Hepatocyte (in vitro differentiated cells): ENCODE results near the gene COA1. TPM values are rescaled to one million over a fixed set of nuclear protein-coding genes. Genes with fewer than 3 reads are reported as not detected.

Source experiments
- DNase-seq: peaks from one replicate; pipeline ENCODE4 v3.0.0-alpha.2; 2016; ENCODE audit warnings: low spot score
- H2AFZ ChIP-seq: fragments of 200-600 bp; sonication (generic); 2 replicates; pipeline ENCODE4 v1.6.0; 2016; ENCODE audit warnings: antibody characterized with exemption, mild to moderate bottlenecking
- H3K27ac ChIP-seq: fragments of 200-600 bp; sonication (generic); 2 replicates; pipeline ENCODE4 v1.5.1; 2016; ENCODE audit warnings: mild to moderate bottlenecking
- H3K27me3 ChIP-seq: fragments of 200-600 bp; sonication (generic); 2 replicates; pipeline ENCODE4 v1.6.1; 2016
- H3K36me3 ChIP-seq: fragments of 200-600 bp; sonication (generic); replicated peaks from 2 replicates; pipeline ENCODE4 v1.5.1; 2016; ENCODE audit warnings: low read depth; ENCODE audit not compliant: insufficient read depth
- H3K4me1 ChIP-seq: fragments of 200-600 bp; sonication (generic); 2 replicates; pipeline ENCODE4 v1.5.1; 2016; ENCODE audit warnings: mild to moderate bottlenecking, moderate library complexity; ENCODE audit not compliant: insufficient read depth
- H3K4me2 ChIP-seq: fragments of 200-600 bp; sonication (generic); 2 replicates; pipeline ENCODE4 v1.6.0; 2016
- H3K4me3 ChIP-seq: fragments of 200-600 bp; sonication (generic); 2 replicates; pipeline ENCODE4 v1.5.1; 2016; ENCODE audit warnings: mild to moderate bottlenecking
- H3K79me2 ChIP-seq: fragments of 200-600 bp; sonication (generic); 2 replicates; pipeline ENCODE4 v1.6.0; 2017; ENCODE audit warnings: mild to moderate bottlenecking
- H3K9me2 ChIP-seq: fragments of 200-600 bp; sonication (generic); replicated peaks from 2 replicates; pipeline ENCODE4 v1.6.0; 2017; ENCODE audit warnings: mild to moderate bottlenecking; ENCODE audit not compliant: insufficient read depth
- H3K9me3 ChIP-seq: fragments of 200-600 bp; sonication (generic); 2 replicates; pipeline ENCODE4 v1.5.1; 2016; ENCODE audit warnings: low read depth, mild to moderate bottlenecking
- H4K20me1 ChIP-seq: fragments of 200-600 bp; sonication (generic); 2 replicates; pipeline ENCODE4 v1.6.0; 2016; ENCODE audit warnings: mild to moderate bottlenecking; ENCODE audit not compliant: insufficient read depth, poor library complexity, severe bottlenecking
- CTCF ChIP-seq: fragments of 200-600 bp; sonication (generic); IDR thresholded peaks from 2 replicates; pipeline ENCODE4 v1.5.1; 2016; ENCODE audit warnings: antibody characterized with exemption, mild to moderate bottlenecking; ENCODE audit not compliant: poor library complexity
- EZH2 ChIP-seq: fragments of 200-600 bp; sonication (generic); IDR thresholded peaks from 2 replicates; pipeline ENCODE4 v1.6.1; 2016; ENCODE audit warnings: antibody characterized with exemption, mild to moderate bottlenecking, borderline replicate concordance
- EZH2phosphoT487 ChIP-seq: fragments of 200-600 bp; sonication (generic); IDR thresholded peaks from one replicate; pipeline ENCODE4 v1.6.1; 2018; ENCODE audit warnings: antibody characterized with exemption, mild to moderate bottlenecking, low read depth, moderate library complexity; ENCODE audit not compliant: unreplicated experiment, severe bottlenecking
- WGBS: methylation state at CpG from one replicate; pipeline ENCODE4 v1.1.6; 2016; ENCODE audit warnings: low lambda C conversion rate; ENCODE audit errors: missing lambda C conversion rate; 5-methylcytosine and 5-hydroxymethylcytosine counted together
- polyA plus RNA-seq: library from polyadenylated mRNA; unstranded; fragments of >200 nt; fragmentation: Nextera tagmentation; extraction: Ambion mirVana; gene quantifications from 2 replicates; pipeline ENCODE4 v1.2.1, GENCODE V29; 2016
- total RNA-seq: library from RNA; depleted of rRNA; stranded (reverse); fragments of >200 nt; gene quantifications from 2 replicates; pipeline ENCODE4 v1.2.3, GENCODE V29; 2014

Gene COA1
- total and polyA plus RNA-seq, 2 experiments from 2014 or later: 52.1 to 55.2 TPM

- no peaks in the 10 kb centered on the region for H3K36me3 ChIP-seq
- WGBS: over 99% methylated on average over 4 of the region's 4 CpGs
- H3K27ac ChIP-seq: no peak overlapping the region
- H3K4me2 ChIP-seq: no peak overlapping the region
- H3K27me3 ChIP-seq: no peaks in the 10 kb centered on the region
- TF ChIP-seq EZH2phosphoT487 (no peak), EZH2 (no peak), CTCF (no peak)
- H2AFZ ChIP-seq: no peak overlapping the region
- no peaks in the 10 kb centered on the region for H4K20me1 ChIP-seq
- no peaks in the 10 kb centered on the region for H3K4me1 ChIP-seq
- peaks cover 66% of the 10 kb centered on the region for H3K79me2 ChIP-seq
- no peak for DNase-seq
- no peaks in the 10 kb centered on the region for H3K9me2 ChIP-seq
- H3K9me3 ChIP-seq: no peaks in the 10 kb centered on the region
- H3K4me3 ChIP-seq: no peak overlapping the region
Observed at GRCh38 chr7:43653466-43653865, 75.9 kb downstream of the COA1 start.

- Histone ChIP-seq H3K36me3 (no peaks in the 10 kb centered on the region), H3K9me3 (no peaks in the 10 kb centered on the region), H3K79me2 (peaks cover 55% of the 10 kb centered on the region), H3K27me3 (no peaks in the 10 kb centered on the region), H2AFZ (no peak overlapping the region), H4K20me1 (no peaks in the 10 kb centered on the region), H3K9me2 (no peaks in the 10 kb centered on the region), H3K4me1 (peaks cover 5% of the 10 kb centered on the region), H3K4me3 (no peak overlapping the region), H3K27ac (no peak overlapping the region), H3K4me2 (no peak overlapping the region)
- no peak for DNase-seq
- no peak for TF ChIP-seq EZH2
- TF ChIP-seq CTCF: no peak
- TF ChIP-seq EZH2phosphoT487: no peak
Observed at GRCh38 chr7:43652364-43652763, 77.0 kb downstream of the COA1 start.

- Histone ChIP-seq H3K27ac (no peak overlapping the region), H3K79me2 (peaks cover 37% of the 10 kb centered on the region), H3K9me2 (no peaks in the 10 kb centered on the region), H3K4me3 (no peak overlapping the region), H3K36me3 (no peaks in the 10 kb centered on the region), H2AFZ (no peak overlapping the region), H3K4me2 (no peak overlapping the region), H3K4me1 (peaks cover 13% of the 10 kb centered on the region), H4K20me1 (no peaks in the 10 kb centered on the region), H3K9me3 (no peaks in the 10 kb centered on the region), H3K27me3 (no peaks in the 10 kb centered on the region)
- TF ChIP-seq CTCF (no peak), EZH2phosphoT487 (no peak), EZH2 (no peak)
- no peak for DNase-seq
- WGBS: 66% methylated on average over 9 of the region's 9 CpGs
Observed at GRCh38 chr7:43650457-43651052, 78.8 kb downstream of the COA1 start.
